Skeletal muscle cell (primary cell): ENCODE data around the gene OTOGL.
"Not testable (repeated sequence)": the region's sequence is repeated elsewhere in the genome, so short reads cannot be mapped to it uniquely, and the experiment has no call there.

ENCODE experiments used
- DNase-seq: peaks from one replicate; pipeline ENCODE4 v3.0.0-alpha.2; 2010; ENCODE audit warnings: low read depth
- H3K4me3 ChIP-seq: 2 replicates; pipeline ENCODE4 v1.5.1; 2011; ENCODE audit warnings: low read depth, mild to moderate bottlenecking, control low read depth, low read length, moderate library complexity

Gene OTOGL

GRCh38 chr12:80099259-80099658 is at the start of gene OTOGL:
Gene OTOGL (plus strand): TSS chr12:80099537. CDS start chr12:80209432, 109,895 bp downstream.
- DNase-seq: no peak
- H3K4me3 ChIP-seq: no peak within 1 kb of the TSS

GRCh38 chr12:80050236-80050635 is 49.1 kb upstream of the OTOGL start:
- DNase-seq: no peak
- no peak overlapping the region for H3K4me3 ChIP-seq

- peak; percentile 86 for DNase-seq
- no peak overlapping the region for H3K4me3 ChIP-seq
Observed at GRCh38 chr12:80053051-80053790, 46.1 kb upstream of the OTOGL start.

GRCh38 chr12:80056232-80056631 is 43.1 kb upstream of the OTOGL start:
- no peak for DNase-seq
- H3K4me3 ChIP-seq: no peak overlapping the region

GRCh38 chr12:80056845-80057244 is 42.5 kb upstream of the OTOGL start:
- H3K4me3 ChIP-seq: no peak overlapping the region
- peak; percentile 78 for DNase-seq

- DNase-seq: no peak
- no peak overlapping the region for H3K4me3 ChIP-seq
Observed at GRCh38 chr12:80058586-80058985, 40.8 kb upstream of the OTOGL start.

- DNase-seq: no peak
Observed at GRCh38 chr12:80059102-80059501, 40.2 kb upstream of the OTOGL start.

GRCh38 chr12:80059875-80060274 is 39.5 kb upstream of the OTOGL start:
- H3K4me3 ChIP-seq: no peak overlapping the region
- DNase-seq: no peak

More at GRCh38 chr12:80059102-80059501, 40.2 kb upstream of the OTOGL start:
- H3K4me3 ChIP-seq: no peak overlapping the region

GRCh38 chr12:80064269-80064668 is 35.1 kb upstream of the OTOGL start:
- H3K4me3 ChIP-seq: no peak overlapping the region
- DNase-seq: peak; percentile 71

GRCh38 chr12:80064951-80065350 is 34.4 kb upstream of the OTOGL start:
- DNase-seq: no peak
- H3K4me3 ChIP-seq: no peak overlapping the region

- H3K4me3 ChIP-seq: no peak overlapping the region
- no peak for DNase-seq
Observed at GRCh38 chr12:80068173-80068572, 31.2 kb upstream of the OTOGL start.

GRCh38 chr12:80083892-80084614 is 15.3 kb upstream of the OTOGL start:
- H3K4me3 ChIP-seq, DNase-seq: not testable (repeated sequence)

- no peak for DNase-seq
- no peak overlapping the region for H3K4me3 ChIP-seq
Observed at GRCh38 chr12:80086025-80086424, 13.3 kb upstream of the OTOGL start.

- H3K4me3 ChIP-seq: no peak overlapping the region
- no peak for DNase-seq
Observed at GRCh38 chr12:80087486-80088213, 11.7 kb upstream of the OTOGL start.

- no peak overlapping the region for H3K4me3 ChIP-seq
- peak; percentile 35 for DNase-seq
Observed at GRCh38 chr12:80100591-80100990, 1.3 kb downstream of the OTOGL start.

- DNase-seq: no peak
- no peak overlapping the region for H3K4me3 ChIP-seq
Observed at GRCh38 chr12:80101126-80101525, 1.8 kb downstream of the OTOGL start.

GRCh38 chr12:80107221-80107620 is 7.9 kb downstream of the OTOGL start:
- no peak overlapping the region for H3K4me3 ChIP-seq
- no peak for DNase-seq

- H3K4me3 ChIP-seq: no peak overlapping the region
- DNase-seq: no peak
Observed at GRCh38 chr12:80116735-80117134, 17.4 kb downstream of the OTOGL start.

- no peak overlapping the region for H3K4me3 ChIP-seq
Observed at GRCh38 chr12:80118565-80119324, 19.4 kb downstream of the OTOGL start.

GRCh38 chr12:80120994-80121393 is 21.7 kb downstream of the OTOGL start:
- H3K4me3 ChIP-seq: no peak overlapping the region
- no peak for DNase-seq

More at GRCh38 chr12:80118565-80119324, 19.4 kb downstream of the OTOGL start:
- DNase-seq: no peak
